NCI-H345 treated with DMSO at 0.1 percent for 48 hours (cell line): ENCODE measurements around the gene KRTAP2-2.
"Not testable (repeated sequence)": the region's sequence is repeated elsewhere in the genome, so short reads cannot be mapped to it uniquely, and the experiment has no call there.

Source experiments
- DNase-seq: peaks from one replicate; lab custom pipeline; 2025; ENCODE audit not compliant: unreplicated experiment; lab: John Stamatoyannopoulos, UW

KRTAP2-2 gene

GRCh38 chr17:41065016-41065689 lies 10.1 kb upstream of the KRTAP2-2 start:
- DNase-seq = not testable (repeated sequence)

GRCh38 chr17:41064301-41064700 lies 9.3 kb upstream of the KRTAP2-2 start:
- no peak for DNase-seq

GRCh38 chr17:41063449-41063848 lies 8.4 kb upstream of the KRTAP2-2 start:
- no peak for DNase-seq

DNA sequence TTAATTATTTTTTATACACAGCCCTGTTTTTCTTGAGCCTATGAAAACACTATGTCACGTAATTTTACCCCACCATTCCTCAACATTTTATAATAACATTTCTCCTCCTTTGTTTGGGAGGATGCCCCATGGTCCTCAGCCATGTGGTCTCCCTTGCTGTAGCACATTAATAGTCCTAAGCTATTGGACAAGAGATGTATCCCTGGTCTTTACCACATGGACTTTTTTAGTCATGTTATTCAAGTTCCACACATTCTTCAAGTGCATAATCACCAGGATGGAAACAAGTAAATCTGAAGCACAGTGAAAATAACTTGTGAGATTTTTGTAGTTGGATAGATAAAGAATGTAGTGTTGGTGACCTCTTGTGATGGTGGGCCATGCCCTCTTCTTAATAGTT lies 6.9 kb upstream of the KRTAP2-2 start:
- DNase-seq = no peak

DNA sequence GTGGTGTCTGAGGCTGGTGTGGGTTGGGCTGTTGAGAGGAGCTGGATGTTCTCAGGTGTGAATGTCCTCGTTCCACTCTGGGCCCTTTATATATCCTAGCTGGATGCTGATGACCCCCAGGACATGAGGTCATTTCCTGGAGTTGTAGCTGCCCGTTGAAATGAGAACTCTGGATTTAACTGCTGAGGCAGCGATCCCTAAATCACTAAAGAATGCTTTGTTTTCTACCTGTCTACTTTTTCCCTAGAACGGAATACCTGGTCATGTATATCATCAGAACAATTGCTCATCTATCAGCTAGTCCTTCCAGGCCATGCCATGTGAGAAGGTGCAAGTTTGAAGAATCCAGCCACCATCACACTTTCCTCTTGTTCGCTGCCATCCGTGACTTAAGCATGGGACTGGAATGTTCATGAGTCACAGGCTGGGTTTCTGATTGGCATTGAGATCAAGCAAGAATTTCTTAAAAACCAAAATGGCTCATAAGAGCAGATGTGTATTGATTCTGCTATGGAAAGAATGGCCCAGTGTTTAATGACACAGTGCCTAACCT lies 5.1 kb upstream of the KRTAP2-2 start, which contains the start of gene KRTAP2-3:
KRTAP2-3 (minus strand) TSS at position 63 of the 553 bp plus-strand sequence. CDS start 64 bp downstream, outside the sequence.
- DNase-seq = no peak

- DNase-seq = not testable (repeated sequence)
These were observed 4.4 kb upstream of the KRTAP2-2 start for GRCh38 chr17:41059276-41060051.

DNA sequence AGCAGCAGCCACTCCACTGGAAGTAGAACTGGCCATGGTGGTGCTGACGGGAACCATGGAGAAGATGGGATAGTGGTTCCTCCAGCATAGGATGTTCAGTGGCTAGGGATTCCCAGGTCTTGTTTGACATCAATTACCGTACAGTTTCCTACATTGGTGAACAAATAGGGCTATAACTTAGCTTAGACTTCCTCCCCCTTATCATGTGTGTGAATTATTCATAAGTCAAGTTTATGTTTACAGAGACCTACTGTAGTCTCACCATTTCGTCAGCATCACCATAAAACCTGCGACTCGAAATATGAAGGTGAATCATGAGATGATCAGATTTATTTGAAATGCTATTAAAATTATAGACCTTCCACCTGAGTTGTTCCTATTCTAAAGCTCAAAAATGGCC lies 3.7 kb upstream of the KRTAP2-2 start:
- DNase-seq = no peak

DNA sequence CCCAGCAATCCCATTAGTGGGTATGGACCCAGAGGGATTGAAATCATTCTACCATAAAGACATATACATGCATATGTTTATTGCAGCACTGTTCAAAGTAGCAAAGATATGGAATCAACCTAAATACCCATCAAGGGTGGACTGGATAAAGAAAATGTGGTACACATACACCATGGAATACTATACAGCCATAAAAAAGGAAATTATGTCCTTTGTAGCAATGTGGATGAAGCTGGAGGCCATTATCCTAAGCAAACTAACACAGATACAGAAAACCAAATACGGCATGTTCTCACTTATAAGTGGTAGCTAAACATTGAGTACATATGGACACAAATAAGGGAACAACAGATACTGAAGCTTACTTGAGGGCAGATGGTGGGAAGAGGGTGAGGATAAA lies 2.5 kb upstream of the KRTAP2-2 start:
- no peak for DNase-seq

DNA sequence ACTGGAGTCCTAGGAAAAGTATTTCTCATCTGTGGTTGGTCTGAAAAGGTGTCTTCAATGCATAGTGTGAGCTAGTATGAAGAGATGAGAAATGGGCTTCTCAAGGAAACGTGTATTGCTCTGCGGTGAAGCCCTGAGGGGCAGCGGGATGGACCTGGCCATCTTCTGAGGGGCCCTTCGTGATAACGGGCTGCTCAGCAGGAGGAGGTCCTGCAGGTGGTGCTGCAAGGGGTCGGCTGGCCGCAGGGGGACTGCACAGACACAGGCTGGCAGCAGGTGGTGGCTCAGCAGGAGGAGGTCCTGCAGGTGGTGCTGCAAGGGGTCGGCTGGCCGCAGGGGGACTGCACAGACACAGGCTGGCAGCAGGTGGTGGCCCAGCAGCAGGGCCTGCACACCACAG lies 474 bp downstream of the KRTAP2-2 start:
- not testable (repeated sequence) for DNase-seq

DNA sequence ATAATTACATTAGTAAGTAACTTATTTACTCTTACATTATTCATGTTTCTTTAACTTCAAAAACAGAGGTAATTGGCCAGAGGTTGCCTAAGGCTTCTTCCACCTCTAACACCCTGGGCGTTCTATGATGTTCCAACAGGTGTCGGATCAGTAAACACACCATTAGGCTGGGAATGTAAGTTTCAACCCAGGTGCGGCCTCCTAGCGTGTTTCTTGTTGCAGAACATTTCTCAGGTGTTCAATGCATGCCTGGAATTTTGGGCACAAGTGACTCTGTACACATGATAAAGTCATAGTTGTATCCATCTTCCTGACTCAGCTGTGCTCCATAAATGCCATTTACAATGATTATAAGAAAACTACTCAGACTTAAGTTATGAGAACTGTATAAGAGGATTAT lies 1.0 kb downstream of the KRTAP2-2 start:
- no peak for DNase-seq

- no peak for DNase-seq
These were observed 2.5 kb downstream of the KRTAP2-2 start for GRCh38 chr17:41052566-41052965.

- DNase-seq = no peak
These were observed 5.9 kb downstream of the KRTAP2-2 start for GRCh38 chr17:41049110-41049509.

- no peak for DNase-seq
These were observed 6.6 kb downstream of the KRTAP2-2 start for GRCh38 chr17:41048441-41048840.

- not testable (repeated sequence) for DNase-seq
These were observed 8.1 kb downstream of the KRTAP2-2 start, which contains the start of gene KRTAP2-1 for GRCh38 chr17:41046735-41047465. Gene KRTAP2-1, minus strand, starts transcription at chr17:41047316. Its CDS starts 49 bp downstream, at chr17:41047267.

- DNase-seq = no peak
These were observed 12.1 kb downstream of the KRTAP2-2 start for GRCh38 chr17:41042953-41043352.

- not testable (repeated sequence) for DNase-seq
These were observed 14.1 kb downstream of the KRTAP2-2 start, which contains the start of gene KRTAP1-1 for GRCh38 chr17:41040783-41041571. Gene KRTAP1-1, minus strand, starts transcription at chr17:41041450. Its CDS starts 53 bp downstream, at chr17:41041397.

- DNase-seq = no peak
These were observed 17.1 kb downstream of the KRTAP2-2 start for GRCh38 chr17:41037853-41038350.

DNA sequence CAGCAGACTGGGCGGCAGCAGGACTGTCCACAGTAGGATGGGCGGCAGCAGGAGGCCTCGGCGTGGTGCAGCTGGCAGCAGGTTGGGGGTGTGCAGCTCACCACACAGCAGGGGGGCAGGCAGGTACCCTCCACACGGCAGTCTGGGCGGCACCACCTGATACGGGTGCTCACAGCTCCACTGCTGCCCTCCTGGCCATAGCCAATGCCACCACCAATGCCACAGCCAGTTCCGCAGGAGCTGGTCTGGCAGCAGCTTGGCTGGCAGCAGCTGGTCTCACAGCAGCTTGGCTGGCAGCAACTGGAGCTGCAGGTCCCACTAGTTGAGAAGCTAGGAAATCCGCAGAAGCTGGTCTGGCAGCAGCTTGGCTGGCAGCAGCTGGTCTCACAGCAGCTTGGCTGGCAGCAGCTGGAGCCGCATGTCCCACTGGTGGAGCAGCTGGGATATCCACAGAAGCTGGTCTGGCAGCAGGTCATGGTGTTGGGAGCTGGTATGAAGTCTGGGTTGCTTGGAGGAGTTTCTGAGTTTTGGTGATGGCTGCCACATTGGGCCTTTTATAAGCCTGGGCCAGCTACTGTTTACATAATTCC lies 20.6 kb downstream of the KRTAP2-2 start, which contains the start of gene KRTAP1-3:
KRTAP1-3 (minus strand) TSS at position 529 of the 590 bp plus-strand sequence; CDS start at position 476, 53 bp downstream.
- not testable (repeated sequence) for DNase-seq

DNA sequence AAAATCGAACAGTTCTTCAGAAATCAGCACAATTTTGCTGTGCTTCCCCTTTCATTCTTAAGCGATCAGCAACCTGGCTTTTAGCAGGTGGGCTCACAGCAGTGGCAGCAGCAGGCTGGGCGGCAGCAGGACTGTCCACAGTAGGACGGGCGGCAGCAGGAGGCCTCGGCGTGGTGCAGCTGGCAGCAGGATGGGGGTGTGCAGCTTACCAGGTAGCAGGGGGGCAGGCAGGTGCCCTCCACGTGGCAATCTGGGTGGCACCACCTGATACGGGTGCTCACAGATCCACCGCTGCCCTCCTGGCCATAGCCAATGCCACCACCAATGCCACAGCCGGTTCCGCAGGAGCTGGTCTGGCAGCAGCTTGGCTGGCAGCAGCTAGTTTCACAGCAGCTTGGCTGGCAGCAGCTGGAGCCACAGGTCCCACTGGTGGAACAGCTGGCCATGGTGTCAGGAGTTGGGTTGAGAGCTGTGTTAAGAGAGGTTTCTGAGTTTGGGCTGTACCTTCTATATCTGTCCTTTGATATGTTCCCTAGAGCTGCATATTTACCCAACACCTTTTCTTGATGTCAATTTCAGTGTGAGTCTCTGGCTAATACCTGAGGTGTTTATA lies 25.3 kb downstream of the KRTAP2-2 start, which contains the start of gene KRTAP1-4:
KRTAP1-4 (minus strand) TSS at position 563 of the 613 bp plus-strand sequence; CDS start at position 446, 117 bp downstream.
- no peak for DNase-seq
